Esophagus muscularis mucosa (tissue), 4 donors: Measurements from ENCODE around the gene SLC9A8. TPM values are rescaled to one million over a fixed set of nuclear protein-coding genes. Genes with fewer than 3 reads are reported as not detected.
A peak's percentile ranks its signal among the peaks of the same experiment; 100 is the strongest.

Source experiments
- DNase-seq: peaks from one replicate; pipeline ENCODE4 v3.0.0-alpha.2; 2017; ENCODE audit errors: extremely low spot score
- H3K27ac ChIP-seq, 4 donors: fragments of 200-600 bp; sonication (generic); replicated peaks in 1 of 4; 1 replicate in 3 of 4; 2 replicates in 1 of 4; pipeline ENCODE4 v1.5.1; 2016 to 2019; ENCODE audit warnings: mild to moderate bottlenecking in 1 of 4
- H3K27me3 ChIP-seq, 4 donors: fragments of 200-600 bp; sonication (generic); one replicate each; pipeline versions ENCODE4 v1.5.1 to v1.6.0; 2016 to 2019
- H3K36me3 ChIP-seq, 4 donors: fragments of 200-600 bp; sonication (generic); one replicate each; pipeline ENCODE4 v1.5.1; 2016 to 2019
- H3K4me1 ChIP-seq, 4 donors: fragments of 200-600 bp; sonication (generic); one replicate each; pipeline ENCODE4 v1.5.1; 2016 to 2019
- H3K4me3 ChIP-seq, 4 donors: fragments of 200-600 bp; sonication (generic); 1 replicate in 2 of 4; 2 replicates in 2 of 4; pipeline ENCODE4 v1.5.1; 2016 to 2019; ENCODE audit warnings: mild to moderate bottlenecking in 4 of 4, moderate library complexity in 1 of 4
- H3K9me3 ChIP-seq, 4 donors: fragments of 200-600 bp; sonication (generic); 1 replicate in 3 of 4; 2 replicates in 1 of 4; pipeline ENCODE4 v1.5.1; 2016 to 2019
- EP300 ChIP-seq: sonication (generic); formaldehyde crosslinking; IDR thresholded peaks from one replicate; pipeline ENCODE4 v1.6.1; 2017; ENCODE audit warnings: antibody characterized with exemption
- POLR2A ChIP-seq: fragments of 450-650 bp; IDR thresholded peaks from one replicate; pipeline ENCODE4 v1.6.1; 2017; ENCODE audit warnings: antibody characterized with exemption, moderate library complexity, mild to moderate bottlenecking, low read depth
- POLR2AphosphoS5 ChIP-seq, 2 donors: sonication (generic); formaldehyde crosslinking; IDR thresholded peaks; one replicate each; pipeline ENCODE4 v1.6.1; 2017; ENCODE audit warnings: antibody characterized with exemption in 2 of 2
- WGBS: methylation state at CpG from one replicate; pipeline ENCODE4 v1.1.5; 2018; 5-methylcytosine and 5-hydroxymethylcytosine counted together
- intact Hi-C: fragments of 100-400 bp; cut with DNase I; formaldehyde crosslinking; loops from one replicate; pipeline ENCODE4 v1.15.1; 2023
- small RNA-seq, 3 donors: library from RNA; depleted of rRNA; stranded (forward); fragments of <200 nt; gene quantifications; one replicate each; pipeline ENCODE3, GENCODE V24; 2016
- total RNA-seq, 4 donors: library from RNA; depleted of rRNA; stranded (reverse); fragments of >200 nt; gene quantifications; one replicate each; pipeline versions ENCODE4 v1.1.0 to v1.2.1, GENCODE V29; 2016
- TF ChIP-seq, protein P1 (sequence below), 3 experiments: fragments of 200-600 bp in 2 of 3; fragments of 450-650 bp in 1 of 3; sonication (generic) in 2 of 3; IDR thresholded peaks; one replicate each; pipeline ENCODE4 v1.5.1; 2017 to 2019; ENCODE audit warnings: antibody characterized with exemption in 3 of 3, mild to moderate bottlenecking in 2 of 3, moderate library complexity in 1 of 3

SLC9A8 gene
- total RNA-seq, 4 donors from 2014 or later, result 7.5 to 9.0 (median 7.5) TPM

DNA sequence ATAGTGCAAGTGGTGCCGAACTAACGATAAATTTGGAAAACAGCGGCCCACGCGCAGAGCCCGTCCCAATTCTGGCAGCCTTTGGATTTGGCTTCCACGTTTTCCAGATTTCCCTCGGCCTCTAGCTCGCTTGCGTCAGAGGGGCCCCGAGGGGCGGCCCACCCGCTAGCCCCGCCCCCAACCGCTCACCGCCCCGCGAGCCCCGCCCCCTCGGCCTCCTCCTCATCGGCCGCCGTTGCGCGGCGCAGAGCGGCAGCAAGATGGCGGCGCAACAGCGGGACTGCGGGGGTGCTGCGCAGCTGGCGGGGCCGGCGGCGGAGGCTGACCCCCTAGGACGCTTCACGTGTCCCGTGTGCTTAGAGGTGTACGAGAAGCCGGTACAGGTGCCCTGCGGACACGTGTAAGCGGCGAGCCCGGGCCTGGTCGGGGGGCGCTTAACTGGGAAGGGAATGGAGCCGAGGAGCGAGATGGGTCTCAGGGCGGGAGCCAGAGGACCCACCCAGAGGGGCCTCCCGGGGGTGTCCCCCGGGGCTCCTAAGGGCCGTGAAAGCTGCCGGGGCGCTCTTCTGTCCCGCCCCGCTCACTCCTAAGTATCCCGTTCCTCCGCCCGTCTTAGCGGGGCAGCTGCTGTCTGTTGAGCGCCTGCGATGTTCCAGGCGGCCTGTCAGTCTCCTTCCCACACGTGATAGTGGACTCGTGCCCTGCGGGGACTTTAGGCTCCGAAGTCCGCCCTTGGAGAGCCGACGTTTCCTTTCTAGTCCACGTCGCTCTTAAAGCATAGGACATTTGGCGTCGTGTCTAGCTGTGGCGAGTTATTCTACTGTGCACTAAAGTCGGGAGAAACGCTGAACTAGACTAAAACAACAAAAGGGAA, 123.8 kb downstream of the SLC9A8 start, which contains the start of gene RNF114:
Gene RNF114 (plus strand): TSS at position 245 of the 874 bp plus-strand sequence. CDS start 16 bp downstream, at position 261.
- peaks cover 34 to 55% (median 50%) of the 10 kb centered on the region in 4 donors for H3K4me1 ChIP-seq
- intact Hi-C loops, result no loop called here
- peak; percentile 98 for DNase-seq
- peaks cover 0 to 20% (median 10%) of the 10 kb centered on the region in 4 donors for H3K36me3 ChIP-seq
- no peaks in the 10 kb centered on the region for H3K27me3 ChIP-seq
- no peaks in the 10 kb centered on the region for H3K9me3 ChIP-seq
- under 1% methylated on average over 22 of the region's 79 CpGs for WGBS
- peak; percentile 92 for TF ChIP-seq POLR2A
- TF ChIP-seq, protein P1, sequence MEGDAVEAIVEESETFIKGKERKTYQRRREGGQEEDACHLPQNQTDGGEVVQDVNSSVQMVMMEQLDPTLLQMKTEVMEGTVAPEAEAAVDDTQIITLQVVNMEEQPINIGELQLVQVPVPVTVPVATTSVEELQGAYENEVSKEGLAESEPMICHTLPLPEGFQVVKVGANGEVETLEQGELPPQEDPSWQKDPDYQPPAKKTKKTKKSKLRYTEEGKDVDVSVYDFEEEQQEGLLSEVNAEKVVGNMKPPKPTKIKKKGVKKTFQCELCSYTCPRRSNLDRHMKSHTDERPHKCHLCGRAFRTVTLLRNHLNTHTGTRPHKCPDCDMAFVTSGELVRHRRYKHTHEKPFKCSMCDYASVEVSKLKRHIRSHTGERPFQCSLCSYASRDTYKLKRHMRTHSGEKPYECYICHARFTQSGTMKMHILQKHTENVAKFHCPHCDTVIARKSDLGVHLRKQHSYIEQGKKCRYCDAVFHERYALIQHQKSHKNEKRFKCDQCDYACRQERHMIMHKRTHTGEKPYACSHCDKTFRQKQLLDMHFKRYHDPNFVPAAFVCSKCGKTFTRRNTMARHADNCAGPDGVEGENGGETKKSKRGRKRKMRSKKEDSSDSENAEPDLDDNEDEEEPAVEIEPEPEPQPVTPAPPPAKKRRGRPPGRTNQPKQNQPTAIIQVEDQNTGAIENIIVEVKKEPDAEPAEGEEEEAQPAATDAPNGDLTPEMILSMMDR (IDR thresholded peaks at IDR 0.05), result peak in 1 of 3 experiments; percentile 23
- TF ChIP-seq POLR2AphosphoS5 (IDR thresholded peaks at IDR 0.05), result peak; percentile 98 to 99
- TF ChIP-seq EP300, result no peak
- peak within 1 kb of the TSS; percentile 89 to 98 (median 94) for H3K27ac ChIP-seq
- H3K4me3 ChIP-seq, result peak within 1 kb of the TSS; percentile 71 to 99 (median 92)

DNA sequence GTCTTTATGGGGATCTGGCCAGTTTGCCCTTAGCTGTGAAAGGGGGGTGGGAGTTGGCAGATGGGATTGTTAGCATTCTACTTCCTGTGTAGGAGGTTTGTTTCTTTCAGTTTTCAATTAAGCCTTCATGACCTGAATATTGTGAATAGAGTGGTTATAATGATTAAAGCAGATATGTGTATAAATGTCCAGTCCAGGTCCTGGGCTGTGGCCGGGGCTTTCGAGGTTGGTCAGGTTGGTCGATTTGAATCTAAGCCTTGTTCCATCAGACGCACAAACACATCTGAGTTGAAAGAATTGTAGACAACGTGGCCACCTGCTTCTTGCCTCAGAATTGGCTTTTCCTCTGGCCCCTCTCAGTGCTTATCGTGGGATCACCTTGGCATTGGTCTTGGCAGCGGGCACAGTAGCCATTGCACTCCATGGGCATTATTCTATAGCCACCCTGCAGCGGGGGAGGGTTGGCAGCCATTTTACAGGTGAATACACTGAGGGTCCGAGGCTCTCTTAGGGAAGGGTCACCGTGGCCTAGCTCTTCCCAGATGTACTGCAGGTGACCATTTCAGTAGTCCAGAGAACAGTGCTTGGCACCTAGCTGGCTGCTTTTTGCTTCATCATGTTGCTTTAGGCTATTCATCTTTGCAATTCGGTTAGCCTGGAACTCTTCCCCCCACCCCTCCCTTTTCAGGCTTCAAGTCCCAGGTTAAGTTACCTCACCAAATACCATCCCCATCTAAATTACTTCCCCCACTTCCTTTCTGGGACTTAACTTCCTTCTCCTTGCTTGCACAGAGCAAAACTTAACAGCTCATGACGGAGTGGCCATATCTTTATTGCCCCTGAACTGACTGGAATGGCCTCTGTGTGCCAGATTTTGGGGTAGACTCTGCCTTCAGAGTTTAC, 124.7 kb downstream of the SLC9A8 start:
- peak overlapping the region; percentile 89 to 98 (median 94) for H3K27ac ChIP-seq
- intact Hi-C loops, result no loop called here
- DNase-seq, result no peak
- no peaks in the 10 kb centered on the region for H3K27me3 ChIP-seq
- no peaks in the 10 kb centered on the region for H3K9me3 ChIP-seq
- H3K36me3 ChIP-seq, result peaks cover 0 to 29% (median 18%) of the 10 kb centered on the region in 4 donors
- 26% methylated on average over 12 of the region's 12 CpGs for WGBS
- peaks cover 34 to 63% (median 56%) of the 10 kb centered on the region in 4 donors for H3K4me1 ChIP-seq
- TF ChIP-seq POLR2AphosphoS5 (IDR thresholded peaks at IDR 0.05), result no peak
- no peak for TF ChIP-seq EP300
- TF ChIP-seq POLR2A, result no peak
- TF ChIP-seq, protein P1 (IDR thresholded peaks at IDR 0.05), result no peak
- peak overlapping the region; percentile 71 to 99 (median 92) for H3K4me3 ChIP-seq

- no peaks in the 10 kb centered on the region for H3K9me3 ChIP-seq
- TF ChIP-seq EP300 (no peak), POLR2A (no peak), POLR2AphosphoS5 (IDR thresholded peaks at IDR 0.05) (no peak)
- TF ChIP-seq, protein P1 (IDR thresholded peaks at IDR 0.05), result no peak
- peak overlapping the region; percentile 71 to 99 (median 92) for H3K4me3 ChIP-seq
- no peaks in the 10 kb centered on the region for H3K27me3 ChIP-seq
- DNase-seq, result no peak
- H3K36me3 ChIP-seq, result peaks cover 0 to 39% (median 28%) of the 10 kb centered on the region in 4 donors
- WGBS, result 49% methylated on average over 12 of the region's 12 CpGs
- intact Hi-C loops, result no loop called here
- peaks cover 34 to 68% (median 59%) of the 10 kb centered on the region in 4 donors for H3K4me1 ChIP-seq
- peak overlapping the region; percentile 45 to 98 (median 72) for H3K27ac ChIP-seq
Observed at GRCh38 chr20:49938173-49939163, 125.8 kb downstream of the SLC9A8 start.

DNA sequence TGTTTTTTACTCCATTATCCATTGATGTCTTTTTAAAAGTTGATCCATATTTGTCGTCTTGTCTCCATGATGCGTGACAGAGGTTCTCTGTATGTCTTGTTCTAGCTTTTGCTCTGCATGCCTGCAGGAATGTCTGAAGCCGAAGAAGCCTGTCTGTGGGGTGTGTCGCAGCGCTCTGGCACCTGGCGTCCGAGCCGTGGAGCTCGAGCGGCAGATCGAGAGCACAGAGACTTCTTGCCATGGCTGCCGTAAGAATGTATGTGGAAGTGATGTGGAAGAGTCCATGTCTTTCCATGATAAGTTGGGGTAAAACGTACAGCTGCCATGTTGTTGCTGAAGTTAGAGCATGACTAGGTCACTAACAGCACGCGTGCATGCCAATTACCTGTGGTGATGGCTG, 128.8 kb downstream of the SLC9A8 start:
- H3K36me3 ChIP-seq, result peaks cover 9 to 66% (median 54%) of the 10 kb centered on the region in 4 donors
- no peak overlapping the region for H3K27ac ChIP-seq
- DNase-seq, result no peak
- H3K9me3 ChIP-seq, result no peaks in the 10 kb centered on the region
- peaks cover 39 to 76% (median 52%) of the 10 kb centered on the region in 4 donors for H3K4me1 ChIP-seq
- WGBS, result 97% methylated on average over 15 of the region's 15 CpGs
- intact Hi-C loops, result no loop called here
- no peak for TF ChIP-seq POLR2A
- no peaks in the 10 kb centered on the region for H3K27me3 ChIP-seq
- no peak overlapping the region for H3K4me3 ChIP-seq

Small RNA genes lying within 50 kb of the gene (small RNA-seq; reads per million reads assigned to genes)
- gene RF00017 (0 reads per million in 3 donors), gene RF00019 (0 reads per million in 3 donors), gene RNU6-919P (0 reads per million in 3 donors)

Other genes with a start within 250 kb of the SLC9A8 start
- gene PTGIS, start 244.7 kb upstream of the SLC9A8 start, total RNA-seq, result 100 to 1,000 TPM; 107 to 217 (median 130) TPM
- gene B4GALT5, start 99.0 kb upstream of the SLC9A8 start, total RNA-seq, result 10 to 100 TPM; 23.3 to 51.2 (median 37.1) TPM
- 1 to 10 TPM; 4.0 to 6.7 (median 5.5) TPM for gene SPATA2, start 102.7 kb downstream of the SLC9A8 start, total RNA-seq
- 100 to 1,000 TPM in 1 of 4 donors, 10 to 100 TPM in 3; 65.2 to 142 (median 78.1) TPM for gene RNF114, start 123.6 kb downstream of the SLC9A8 start, total RNA-seq
- 1 to 10 TPM in 3 of 4 donors, under 1 TPM in 1; 0.83 to 5.3 (median 3.0) TPM for gene SNAI1, start 170.2 kb downstream of the SLC9A8 start, total RNA-seq